Measurements from ENCODE around the gene MECP2. TPM values are rescaled to one million over a fixed set of nuclear protein-coding genes. Genes with fewer than 3 reads are reported as not detected.

MECP2 gene
- total RNA-seq (2014; rRNA removed; shearing (Covaris generic)) = 51.5 and 59.4 TPM in 2 replicates

GRCh38 chrX:154097589-154098541 is at the start of gene MECP2:
Gene MECP2 (minus strand): TSS chrX:154097717.

DNA sequence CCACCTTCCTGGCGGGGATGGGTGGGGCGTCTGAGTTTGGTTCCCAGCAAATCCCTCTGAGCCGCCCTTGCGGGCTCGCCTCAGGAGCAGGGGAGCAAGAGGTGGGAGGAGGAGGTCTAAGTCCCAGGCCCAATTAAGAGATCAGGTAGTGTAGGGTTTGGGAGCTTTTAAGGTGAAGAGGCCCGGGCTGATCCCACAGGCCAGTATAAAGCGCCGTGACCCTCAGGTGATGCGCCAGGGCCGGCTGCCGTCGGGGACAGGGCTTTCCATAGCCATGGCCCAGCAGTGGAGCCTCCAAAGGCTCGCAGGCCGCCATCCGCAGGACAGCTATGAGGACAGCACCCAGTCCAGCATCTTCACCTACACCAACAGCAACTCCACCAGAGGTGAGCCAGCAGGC is 46.5 kb upstream of the MECP2 start, which contains the start of gene OPN1LW:
Gene OPN1LW, plus strand, starts transcription at position 234 of the 400 bp plus-strand sequence. Its CDS starts 41 bp downstream, at position 275.

DNA sequence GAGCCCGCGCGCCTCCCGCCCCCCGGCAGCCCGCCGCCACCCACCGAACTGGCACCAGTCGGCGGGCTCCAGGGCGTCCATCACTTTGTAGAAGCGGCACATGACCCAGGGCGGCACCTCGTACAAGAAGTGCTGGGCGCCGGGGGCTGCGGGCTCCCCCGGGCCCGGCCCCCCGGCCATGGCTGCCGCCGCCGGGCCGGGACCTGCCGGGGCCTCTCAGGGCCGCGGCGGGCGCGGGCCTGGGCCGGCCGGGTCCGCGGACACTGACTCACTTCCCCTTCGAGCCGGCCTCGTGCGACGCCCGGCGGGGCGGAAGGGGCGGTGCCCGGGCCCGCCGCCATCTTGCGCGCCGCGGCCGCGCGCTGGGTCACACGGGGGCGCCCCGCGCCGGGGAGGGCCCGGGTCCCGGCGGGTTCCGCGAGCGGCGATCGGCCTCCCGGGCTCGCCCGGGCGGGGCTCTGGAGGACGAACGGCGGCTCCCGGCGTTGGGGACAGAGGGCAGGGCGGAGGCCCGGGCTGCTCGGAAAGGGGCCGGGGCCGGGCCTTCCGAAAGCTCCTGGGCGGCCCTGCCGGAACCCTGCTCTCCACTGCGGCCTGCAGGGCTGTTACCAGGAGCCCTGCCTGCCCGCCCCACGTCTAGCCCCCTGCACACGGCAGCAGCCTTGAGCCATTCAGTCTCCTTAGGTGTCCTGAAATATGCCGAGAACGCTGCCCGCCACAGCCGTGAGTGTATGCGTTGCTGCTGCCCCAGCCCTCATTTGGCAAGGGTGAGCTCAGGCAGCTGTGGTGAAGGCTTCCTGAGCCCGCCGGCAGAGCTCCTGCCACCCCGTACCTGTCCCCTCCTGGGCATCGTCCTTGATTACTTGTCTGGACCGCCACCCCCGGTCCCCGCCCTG is 77.6 kb downstream of the MECP2 start, which contains the start of gene IRAK1:
Gene IRAK1, minus strand, starts transcription at position 270 of the 896 bp plus-strand sequence. Its CDS starts 90 bp downstream, at position 180.

GRCh38 chrX:153972368-153973126 is 125.0 kb downstream of the MECP2 start, which contains the start of gene TMEM187:
Gene TMEM187 (plus strand): TSS chrX:153972754. CDS start chrX:153982063, 9,309 bp downstream.

Small RNAs within 50 kb of the gene (small RNA-seq; reads per million reads assigned to genes)
- not detected for gene MIR3202-1

Other genes starting within 250 kb of the MECP2 start
- gene L1CAM, start 211.5 kb downstream of the MECP2 start, total RNA-seq (2014; rRNA removed; shearing (Covaris generic)) = 41.7 and 45.7 TPM in 2 replicates
- gene AVPR2, start 193.0 kb downstream of the MECP2 start, total RNA-seq (2014; rRNA removed; shearing (Covaris generic)) = 0.27 TPM in 1 of 2 replicates, not detected in the other
- 65.6 and 85.4 TPM in 2 replicates for gene ARHGAP4, start 171.5 kb downstream of the MECP2 start, total RNA-seq (2014; rRNA removed; shearing (Covaris generic))
- gene NAA10, start 162.7 kb downstream of the MECP2 start, total RNA-seq (2014; rRNA removed; shearing (Covaris generic)) = 140 and 164 TPM in 2 replicates
- gene RENBP, start 153.1 kb downstream of the MECP2 start, total RNA-seq (2014; rRNA removed; shearing (Covaris generic)) = 0.23 and 1.1 TPM in 2 replicates
- 73.1 and 81.3 TPM in 2 replicates for gene HCFC1, start 125.9 kb downstream of the MECP2 start, total RNA-seq (2014; rRNA removed; shearing (Covaris generic))
- gene TMEM187, start 125.0 kb downstream of the MECP2 start, total RNA-seq (2014; rRNA removed; shearing (Covaris generic)) = 2.9 TPM in 2 replicates
- gene IRAK1, start 77.8 kb downstream of the MECP2 start, total RNA-seq (2014; rRNA removed; shearing (Covaris generic)) = 210 and 235 TPM in 2 replicates
- gene OPN1LW, start 46.5 kb upstream of the MECP2 start, total RNA-seq (2014; rRNA removed; shearing (Covaris generic)) = not detected in 2 replicates
- not detected in 2 replicates for gene OPN1MW, start 84.9 kb upstream of the MECP2 start, total RNA-seq (2014; rRNA removed; shearing (Covaris generic))
- gene OPN1MW2, start 122.0 kb upstream of the MECP2 start, total RNA-seq (2014; rRNA removed; shearing (Covaris generic)) = not detected in 2 replicates
- gene OPN1MW3, start 159.9 kb upstream of the MECP2 start, total RNA-seq (2014; rRNA removed; shearing (Covaris generic)) = not detected in 2 replicates
- gene TEX28, start 197.4 kb upstream of the MECP2 start, total RNA-seq (2014; rRNA removed; shearing (Covaris generic)) = 0.08 TPM in 1 of 2 replicates, not detected in the other
- not detected in 2 replicates for gene TKTL1, start 198.1 kb upstream of the MECP2 start, total RNA-seq (2014; rRNA removed; shearing (Covaris generic))

Data from A375 (cell line).